PFSK-1 (cell line): Measurements from ENCODE around the gene ECSCR.

Experiments used
- FOXP2 ChIP-seq: optimal IDR thresholded peaks from 2 replicates; pipeline ENCODE3; 2011; ENCODE audit warnings: borderline replicate concordance, control low read depth, inconsistent platforms; ENCODE audit not compliant: insufficient read depth; ENCODE audit errors: extremely low read length, extremely low read depth
- POLR2AphosphoS5 ChIP-seq: IDR thresholded peaks from 2 replicates; pipeline ENCODE4 v1.6.1; 2012; ENCODE audit warnings: low read depth, mild to moderate bottlenecking, control low read depth, low read length, moderate library complexity
- SIN3A ChIP-seq: IDR thresholded peaks from 2 replicates; pipeline ENCODE4 v1.6.1; 2012; ENCODE audit warnings: mild to moderate bottlenecking, low read length, moderate library complexity, borderline replicate concordance; ENCODE audit not compliant: insufficient read depth
- TAF1 ChIP-seq: IDR thresholded peaks from 2 replicates; pipeline ENCODE4 v1.6.1; 2012; ENCODE audit warnings: low read length, control low read depth, borderline replicate concordance; ENCODE audit not compliant: insufficient read depth
- TF ChIP-seq, protein P1 (sequence below), 2 experiments: IDR thresholded peaks; 2 replicates each; pipeline versions ENCODE4 v1.6.1 to v1.8.0; 2011 to 2012; ENCODE audit warnings: low read depth in 2 of 2, low read length in 2 of 2, control low read depth in 1 of 2, inconsistent platforms in 1 of 2, mild to moderate bottlenecking in 1 of 2, moderate library complexity in 1 of 2; ENCODE audit not compliant: insufficient read depth in 1 of 2

ECSCR gene

DNA sequence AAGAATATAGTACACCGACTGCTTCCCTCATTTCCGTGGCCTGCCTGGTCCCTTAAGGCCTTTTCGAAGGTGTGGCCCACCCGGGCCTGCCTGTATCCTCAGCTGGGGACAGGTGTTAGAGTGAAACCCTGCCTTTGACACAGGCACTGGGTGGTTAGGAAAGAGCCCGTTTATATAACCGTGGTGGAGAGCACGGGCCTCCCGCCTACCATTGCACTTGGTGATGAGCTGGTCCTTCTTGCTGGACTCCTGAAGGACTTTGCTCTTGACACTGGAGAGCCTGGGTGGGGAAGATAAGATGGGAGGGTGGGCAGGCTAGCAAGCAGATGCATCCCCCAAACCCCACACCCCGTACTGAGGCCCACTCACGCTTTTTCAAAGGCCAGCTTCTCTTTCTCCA, 61.0 kb downstream of the ECSCR start:
- TF ChIP-seq TAF1 (no peak), FOXP2 (no peak), SIN3A (no peak), POLR2AphosphoS5 (no peak)
- TF ChIP-seq, protein P1, sequence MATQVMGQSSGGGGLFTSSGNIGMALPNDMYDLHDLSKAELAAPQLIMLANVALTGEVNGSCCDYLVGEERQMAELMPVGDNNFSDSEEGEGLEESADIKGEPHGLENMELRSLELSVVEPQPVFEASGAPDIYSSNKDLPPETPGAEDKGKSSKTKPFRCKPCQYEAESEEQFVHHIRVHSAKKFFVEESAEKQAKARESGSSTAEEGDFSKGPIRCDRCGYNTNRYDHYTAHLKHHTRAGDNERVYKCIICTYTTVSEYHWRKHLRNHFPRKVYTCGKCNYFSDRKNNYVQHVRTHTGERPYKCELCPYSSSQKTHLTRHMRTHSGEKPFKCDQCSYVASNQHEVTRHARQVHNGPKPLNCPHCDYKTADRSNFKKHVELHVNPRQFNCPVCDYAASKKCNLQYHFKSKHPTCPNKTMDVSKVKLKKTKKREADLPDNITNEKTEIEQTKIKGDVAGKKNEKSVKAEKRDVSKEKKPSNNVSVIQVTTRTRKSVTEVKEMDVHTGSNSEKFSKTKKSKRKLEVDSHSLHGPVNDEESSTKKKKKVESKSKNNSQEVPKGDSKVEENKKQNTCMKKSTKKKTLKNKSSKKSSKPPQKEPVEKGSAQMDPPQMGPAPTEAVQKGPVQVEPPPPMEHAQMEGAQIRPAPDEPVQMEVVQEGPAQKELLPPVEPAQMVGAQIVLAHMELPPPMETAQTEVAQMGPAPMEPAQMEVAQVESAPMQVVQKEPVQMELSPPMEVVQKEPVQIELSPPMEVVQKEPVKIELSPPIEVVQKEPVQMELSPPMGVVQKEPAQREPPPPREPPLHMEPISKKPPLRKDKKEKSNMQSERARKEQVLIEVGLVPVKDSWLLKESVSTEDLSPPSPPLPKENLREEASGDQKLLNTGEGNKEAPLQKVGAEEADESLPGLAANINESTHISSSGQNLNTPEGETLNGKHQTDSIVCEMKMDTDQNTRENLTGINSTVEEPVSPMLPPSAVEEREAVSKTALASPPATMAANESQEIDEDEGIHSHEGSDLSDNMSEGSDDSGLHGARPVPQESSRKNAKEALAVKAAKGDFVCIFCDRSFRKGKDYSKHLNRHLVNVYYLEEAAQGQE (IDR thresholded peaks at IDR 0.05; ENCODE audit: insufficient read depth in 1 of 2, low read depth in 2 of 2, low read length in 2 of 2) = no peak

DNA sequence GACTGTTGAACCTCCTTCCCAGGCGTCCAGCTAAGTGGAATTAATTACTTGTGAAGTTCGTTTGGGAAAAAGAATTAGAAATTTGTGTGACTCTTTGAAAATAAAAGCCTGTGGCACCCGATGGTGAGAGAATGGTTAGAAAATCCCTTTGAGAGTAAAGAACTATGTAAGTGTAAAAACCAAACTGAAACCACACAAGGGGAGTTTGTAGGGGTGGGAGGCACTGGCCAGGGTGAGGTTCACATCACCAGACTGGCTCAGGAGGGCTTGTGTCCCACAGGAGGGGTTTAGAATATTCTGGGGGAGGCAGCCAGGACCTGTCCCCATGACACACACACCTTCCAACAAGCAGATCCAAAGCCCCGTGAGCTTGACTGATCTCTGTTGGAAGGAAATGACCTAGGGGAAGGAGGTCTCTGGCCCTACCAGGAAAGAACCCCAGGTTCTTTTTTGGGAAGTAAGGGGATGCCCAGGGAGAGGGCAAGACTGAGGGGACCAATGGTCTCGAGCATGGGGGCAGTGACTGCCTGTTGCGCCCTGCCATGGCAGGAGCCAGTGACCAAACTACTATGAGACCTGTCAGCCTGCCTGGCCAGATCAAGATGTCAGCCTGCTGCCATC, 62.9 kb downstream of the ECSCR start:
- TF ChIP-seq POLR2AphosphoS5 (no peak), SIN3A (no peak)
- TF ChIP-seq, protein P1 (IDR thresholded peaks at IDR 0.05; ENCODE audit: insufficient read depth in 1 of 2, low read depth in 2 of 2, low read length in 2 of 2) = no peak
